Measurements from ENCODE around the gene CDKN1A. TPM values are rescaled to one million over a fixed set of nuclear protein-coding genes. Genes with fewer than 3 reads are reported as not detected.
"Not testable (repeated sequence)": the region's sequence is repeated elsewhere in the genome, so short reads cannot be mapped to it uniquely, and the experiment has no call there.

The CDKN1A gene
- total RNA-seq, 2 donors from 2014 or later = 31.5 to 83.0 TPM

GRCh38 chr6:36703982-36704381, 25.5 kb downstream of the CDKN1A start:
- ATAC-seq (no peak), DNase-seq (no peak)
- intact Hi-C loops (cut with DNase I) = no loop called here

GRCh38 chr6:36704961-36705577, 26.6 kb downstream of the CDKN1A start:
- intact Hi-C loops (cut with DNase I); ATAC-seq; DNase-seq: not testable (repeated sequence)

DNA sequence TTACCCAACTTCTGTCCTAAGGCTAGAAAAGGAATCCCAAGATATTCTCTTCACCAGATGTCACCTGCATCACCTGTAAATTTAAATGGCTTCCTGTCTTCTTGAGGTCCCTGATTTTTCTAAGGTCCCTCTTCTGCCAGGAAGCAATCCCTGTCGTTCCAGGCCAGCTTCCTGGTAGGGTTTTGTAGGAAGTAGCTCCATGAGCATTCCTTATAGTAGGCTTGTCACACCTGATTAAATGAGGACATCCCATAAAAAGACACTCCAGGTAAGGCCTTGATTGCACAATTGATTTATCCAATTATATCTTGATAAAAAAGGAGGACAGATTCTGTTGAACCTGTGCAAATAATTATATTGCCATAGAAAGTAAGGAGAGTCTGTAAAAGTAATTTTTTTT, 27.8 kb downstream of the CDKN1A start:
- DNase-seq (no peak), ATAC-seq (no peak)
- intact Hi-C loops (cut with DNase I) = no loop called here

GRCh38 chr6:36712816-36713215, 34.3 kb downstream of the CDKN1A start:
- intact Hi-C loops (cut with DNase I) = no loop called here

DNA sequence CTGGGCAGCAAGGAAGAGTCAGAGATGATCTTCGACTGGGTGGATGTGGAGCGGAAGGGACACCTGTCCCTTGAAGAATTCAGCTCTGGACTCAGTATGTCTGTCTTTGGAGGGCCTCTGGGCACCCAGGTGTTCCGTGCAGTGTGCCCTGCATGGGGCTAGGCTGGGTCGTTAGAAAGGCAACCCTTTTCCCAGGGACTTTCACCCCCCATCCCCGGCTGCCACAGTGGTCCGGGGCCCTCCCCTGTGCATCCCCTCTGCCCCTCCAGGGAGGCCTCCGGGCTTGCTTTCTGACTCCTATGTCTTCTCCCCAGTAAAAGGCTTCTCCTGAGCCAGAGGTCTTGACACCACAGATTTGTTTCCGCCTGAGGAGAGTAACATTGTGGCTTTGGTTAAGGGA, 35.3 kb downstream of the CDKN1A start:
- ATAC-seq (no peak), DNase-seq (no peak)
- intact Hi-C loops (cut with DNase I) = no loop called here

More at GRCh38 chr6:36712816-36713215, 34.3 kb downstream of the CDKN1A start:
- DNase-seq = no peak
- no peak for ATAC-seq

GRCh38 chr6:36714511-36714910, 36.0 kb downstream of the CDKN1A start:
- DNase-seq (no peak), ATAC-seq (no peak)

GRCh38 chr6:36715469-36715868, 37.0 kb downstream of the CDKN1A start:
- ATAC-seq = no peak
- intact Hi-C loops (cut with DNase I) = no loop called here
- DNase-seq = no peak

More at GRCh38 chr6:36714511-36714910, 36.0 kb downstream of the CDKN1A start:
- intact Hi-C loops (cut with DNase I) = no loop called here

- DNase-seq (no peak), ATAC-seq (no peak)
- intact Hi-C loops (cut with DNase I) = no loop called here
These were observed 38.1 kb downstream of the CDKN1A start for GRCh38 chr6:36716476-36717093.

DNA sequence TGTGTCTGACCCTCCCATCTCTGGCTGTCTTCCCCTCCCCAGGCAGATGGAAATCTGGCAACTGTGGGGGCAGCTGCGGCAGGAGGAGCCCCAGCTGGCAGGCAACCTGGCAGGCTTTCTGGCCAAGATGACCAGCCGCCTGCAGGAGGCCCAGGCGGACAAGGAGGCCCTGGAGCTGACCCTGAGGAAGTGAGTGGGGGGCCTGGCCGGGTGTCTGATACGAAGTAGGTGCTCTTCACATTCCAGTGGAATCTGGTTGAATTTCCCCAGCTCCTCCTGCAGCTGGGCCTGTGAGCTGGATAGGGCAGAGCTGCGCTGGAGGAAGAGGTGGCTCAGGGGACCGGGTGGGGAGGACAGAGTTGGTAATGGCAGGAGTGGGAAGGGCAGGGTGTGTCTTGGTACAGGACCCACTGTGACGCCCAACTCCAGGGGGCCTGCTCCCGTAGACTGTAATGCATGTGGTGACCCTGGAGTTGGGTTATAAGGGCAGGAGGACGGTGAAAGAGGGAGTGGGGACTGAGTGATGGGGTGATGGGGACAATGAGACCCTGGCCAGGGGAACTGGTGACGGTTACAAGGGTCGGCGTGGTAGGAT, 38.8 kb downstream of the CDKN1A start:
- ATAC-seq (no peak), DNase-seq (no peak)
- intact Hi-C loops (cut with DNase I) = no loop called here

GRCh38 chr6:36717871-36718540, 39.5 kb downstream of the CDKN1A start:
- DNase-seq (no peak), ATAC-seq (no peak)
- intact Hi-C loops (cut with DNase I) = no loop called here

- DNase-seq = no peak
- intact Hi-C loops (cut with DNase I) = no loop called here
- no peak for ATAC-seq
These were observed 40.0 kb downstream of the CDKN1A start for GRCh38 chr6:36718560-36718959.

DNA sequence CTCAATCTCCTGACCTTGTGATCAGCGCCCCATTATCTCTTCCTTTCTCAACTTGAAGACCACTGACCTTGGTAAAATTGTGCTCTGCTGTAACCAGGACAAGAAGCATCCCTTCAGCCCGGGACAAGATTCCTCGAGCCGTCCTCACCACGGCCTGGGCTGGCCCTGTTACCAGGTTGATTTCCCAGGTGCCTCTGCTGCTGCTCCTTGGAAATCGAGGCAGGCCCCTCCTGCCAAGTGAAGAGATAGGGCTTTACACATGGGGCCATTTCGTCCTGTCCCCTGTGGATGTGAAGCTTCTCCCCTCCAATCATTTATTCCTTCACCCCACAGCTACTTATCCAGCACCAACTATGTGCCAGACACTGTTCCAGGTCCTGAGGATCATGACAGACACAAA, 40.6 kb downstream of the CDKN1A start:
- ATAC-seq = no peak
- intact Hi-C loops (cut with DNase I) = no loop called here
- DNase-seq = no peak

DNA sequence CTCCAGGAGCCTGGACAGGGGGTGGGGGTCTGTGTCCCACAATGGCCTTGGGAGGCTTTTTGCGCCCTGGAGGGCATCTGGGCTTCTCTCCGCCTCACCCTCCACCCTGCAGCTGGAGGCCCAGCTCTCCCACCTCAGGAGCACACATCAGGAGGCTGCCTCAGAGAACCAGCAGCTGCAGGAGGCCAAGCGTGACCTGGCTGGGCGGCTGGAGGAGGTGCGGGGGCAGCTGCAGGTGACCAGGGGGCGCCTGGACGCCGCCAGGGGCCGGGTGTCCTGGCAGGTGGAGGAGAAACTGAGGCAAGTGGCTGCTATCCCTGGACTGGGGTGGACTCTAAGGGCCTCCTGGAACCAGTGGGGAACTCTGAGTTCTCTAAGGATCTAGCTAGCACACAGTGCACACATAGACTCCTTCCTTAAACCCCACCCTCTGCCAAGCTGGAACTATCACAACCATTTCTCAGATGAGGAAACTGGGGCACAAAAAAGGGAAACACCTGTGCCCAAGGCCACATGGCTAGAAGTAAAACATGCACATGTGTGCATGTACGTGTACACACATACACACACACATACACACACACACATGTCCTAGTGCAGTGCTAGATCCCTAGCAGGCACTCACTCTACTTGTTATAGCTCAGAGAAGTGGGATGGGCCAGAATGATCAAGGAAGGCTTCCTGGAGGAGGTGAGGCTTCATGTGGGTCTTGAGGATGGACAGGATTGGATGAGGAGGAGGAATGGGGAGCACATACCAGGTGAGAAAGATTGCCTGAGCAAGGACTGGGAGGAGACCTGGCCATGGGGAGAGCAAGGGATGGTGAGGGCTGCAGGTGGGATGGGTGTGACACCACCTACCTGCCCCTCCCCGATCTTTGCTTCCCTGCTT, 42.0 kb downstream of the CDKN1A start:
- intact Hi-C loops (cut with DNase I) = loop anchor here in 1 of 2 donors (5.0 kb wide), 2 partner anchors 33 to 98 kb away; no protein-coding TSS in a partner anchor
- DNase-seq = no peak
- ATAC-seq = no peak

DNA sequence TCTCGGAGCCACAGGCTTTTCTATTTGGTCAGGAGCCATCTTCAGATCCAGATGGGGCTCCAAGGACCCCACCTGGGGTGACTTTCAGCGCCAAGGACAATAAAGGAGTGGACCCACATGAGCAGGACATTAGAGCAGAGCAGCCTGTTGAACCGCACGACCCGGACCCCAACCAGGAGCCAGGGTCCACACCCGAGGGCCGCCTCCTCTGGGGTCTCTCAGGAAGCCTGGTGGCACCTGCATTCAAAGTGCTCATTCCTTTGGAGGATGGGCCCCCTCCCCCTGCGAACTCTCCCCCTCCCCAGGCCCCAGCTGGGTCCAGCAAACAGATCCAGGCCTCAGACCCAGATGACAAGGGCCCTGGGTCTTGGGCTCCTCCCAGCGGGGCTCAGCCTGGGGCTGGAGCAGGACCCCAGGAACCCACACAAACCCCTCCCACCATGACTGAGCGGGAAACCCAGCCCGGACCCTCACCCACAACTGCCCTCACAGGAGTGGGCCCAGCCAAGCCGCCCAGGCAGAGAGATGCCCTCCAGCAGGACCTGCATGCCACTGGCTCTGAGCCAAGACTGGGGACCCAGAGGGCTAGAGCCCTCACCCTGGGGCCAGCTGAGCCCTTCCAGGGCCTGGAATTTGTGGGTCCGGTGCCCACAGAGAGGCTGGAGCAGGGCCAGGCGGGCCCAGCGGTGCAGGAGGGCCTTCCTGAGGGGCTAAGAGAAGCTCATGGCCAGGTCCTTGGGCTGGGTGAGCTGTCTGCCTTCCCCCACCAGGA, 43.0 kb downstream of the CDKN1A start:
- intact Hi-C loops (cut with DNase I) = loop anchor here in 1 of 2 donors (5.0 kb wide), 2 partner anchors 34 to 99 kb away; no protein-coding TSS in a partner anchor
- ATAC-seq (no peak), DNase-seq (no peak)

GRCh38 chr6:36722365-36722764, 43.9 kb downstream of the CDKN1A start:
- DNase-seq (no peak), ATAC-seq (no peak)
- intact Hi-C loops (cut with DNase I) = loop anchor here in 1 of 2 donors (5.0 kb wide), 2 partner anchors 35 to 100 kb away; no protein-coding TSS in a partner anchor

GRCh38 chr6:36722879-36723278, 44.4 kb downstream of the CDKN1A start:
- intact Hi-C loops (cut with DNase I) = loop anchor here in 1 of 2 donors (5.0 kb wide), 2 partner anchors 36 to 101 kb away; no protein-coding TSS in a partner anchor
- ATAC-seq = no peak
- DNase-seq = no peak

DNA sequence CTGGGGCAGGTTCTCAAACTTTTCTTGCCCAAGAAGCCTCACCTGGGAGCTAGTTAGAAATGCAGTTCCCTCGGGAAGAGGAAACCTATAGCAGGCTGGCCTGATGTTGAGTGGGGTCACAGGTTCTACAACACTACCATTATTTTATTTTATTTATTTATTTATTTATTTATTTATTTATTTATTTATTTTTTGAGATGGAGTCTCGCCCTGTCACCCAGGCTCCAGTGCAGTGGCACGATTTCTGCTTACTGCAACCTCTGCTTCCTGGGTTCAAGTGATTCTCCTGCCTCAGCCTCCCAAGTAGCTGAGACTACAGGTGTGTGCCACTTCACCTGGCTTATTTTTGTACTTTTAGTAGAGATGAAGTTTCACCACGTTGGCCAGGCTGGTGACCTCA, 45.5 kb downstream of the CDKN1A start:
- not testable (repeated sequence) for DNase-seq, ATAC-seq
- intact Hi-C loops (cut with DNase I) = loop anchor here in 1 of 2 donors (5.0 kb wide), 2 partner anchors 37 to 102 kb away; no protein-coding TSS in a partner anchor

Measured in left cardiac atrium (tissue), 4 donors.